AG04449 (cell line): ENCODE data around the gene APBB1.

Experiments
- CTCF ChIA-PET: fragments of 350-600 bp; formaldehyde crosslinking; extraction: SDS; loops from one replicate; lab custom pipeline; 2021; ENCODE audit warnings: antibody characterized with exemption; lab: Yijun Ruan, JAX
- POLR2A ChIA-PET: fragments of 400-600, 350-600 bp; formaldehyde crosslinking; extraction: SDS; loops from one replicate; lab custom pipeline; 2020; ENCODE audit warnings: antibody characterized with exemption, inconsistent platforms; lab: Yijun Ruan, JAX
- DNase-seq: peaks from one replicate; pipeline ENCODE4 v3.0.0-alpha.2; 2010; ENCODE audit warnings: low read depth, low spot score
- H3K4me3 ChIP-seq: 2 replicates; pipeline ENCODE4 v1.5.1; 2011; ENCODE audit warnings: low read depth, mild to moderate bottlenecking, control low read depth, low read length
- CTCF ChIP-seq: IDR thresholded peaks from one replicate; pipeline ENCODE4 v1.5.1; 2011; ENCODE audit warnings: mild to moderate bottlenecking, moderate library complexity, low read length, control low read depth, inconsistent platforms; ENCODE audit not compliant: insufficient read depth; ENCODE audit errors: missing control alignments

APBB1 gene

GRCh38 chr11:6345366-6345765 is 73.5 kb downstream of the APBB1 start:
- POLR2A ChIA-PET, result no interaction called here
- no peak overlapping the region for H3K4me3 ChIP-seq
- no peak for DNase-seq
- CTCF ChIA-PET, result interaction anchor here (0.9 to 5.9 kb wide), 4 partner anchors 7 to 95 kb away, joined by 3 to 57 read pairs (median 8); no protein-coding TSS in a partner anchor
- no peak for TF ChIP-seq CTCF
